Hematopoietic multipotent progenitor cell treated with erythropoietin and hydrocortisone succinate and interleukin-3 and kit ligand, for 15 days (in vitro differentiated cells): ENCODE results near the gene NUMB.

ENCODE experiments used
- DNase-seq: peaks from one replicate; pipeline ENCODE4 v3.0.0-alpha.2; 2015; ENCODE audit warnings: low spot score

The NUMB gene

GRCh38 chr14:73458183-73458976, at the start of gene NUMB:
Gene NUMB (minus strand): TSS chr14:73458546. CDS start chr14:73355751, 102,795 bp downstream.
- DNase-seq, result peak; percentile 100

- no peak for DNase-seq
Measured at GRCh38 chr14:73503648-73504047, 45.3 kb upstream of the NUMB start.

- no peak for DNase-seq
Measured at GRCh38 chr14:73502017-73502619, 43.8 kb upstream of the NUMB start.

GRCh38 chr14:73500360-73500759, 42.0 kb upstream of the NUMB start:
- DNase-seq, result no peak

GRCh38 chr14:73494593-73494992, 36.2 kb upstream of the NUMB start:
- DNase-seq, result no peak

GRCh38 chr14:73492670-73493069, 34.3 kb upstream of the NUMB start:
- no peak for DNase-seq

- no peak for DNase-seq
Measured at GRCh38 chr14:73492043-73492552, 33.8 kb upstream of the NUMB start.

- DNase-seq, result peak; percentile 64
Measured at GRCh38 chr14:73491256-73492042, 33.1 kb upstream of the NUMB start.

GRCh38 chr14:73489481-73490175, 31.3 kb upstream of the NUMB start:
- no peak for DNase-seq

GRCh38 chr14:73478684-73479083, 20.3 kb upstream of the NUMB start:
- no peak for DNase-seq

- DNase-seq, result no peak
Measured at GRCh38 chr14:73477618-73478266, 19.4 kb upstream of the NUMB start.

- no peak for DNase-seq
Measured at GRCh38 chr14:73476451-73476931, 18.1 kb upstream of the NUMB start.

GRCh38 chr14:73474952-73475351, 16.6 kb upstream of the NUMB start:
- DNase-seq, result no peak

- peak; percentile 71 for DNase-seq
Measured at GRCh38 chr14:73472185-73473114, 14.1 kb upstream of the NUMB start.

GRCh38 chr14:73471582-73472184, 13.3 kb upstream of the NUMB start:
- DNase-seq, result no peak

GRCh38 chr14:73468828-73469375, 10.6 kb upstream of the NUMB start:
- DNase-seq, result no peak

GRCh38 chr14:73467800-73468199, 9.5 kb upstream of the NUMB start:
- DNase-seq, result no peak

- DNase-seq, result no peak
Measured at GRCh38 chr14:73467377-73467776, 9.0 kb upstream of the NUMB start.

GRCh38 chr14:73466861-73467260, 8.5 kb upstream of the NUMB start:
- no peak for DNase-seq
